Psoas muscle (tissue), 8 donors: ENCODE results near the gene SH3TC1. TPM values are rescaled to one million over a fixed set of nuclear protein-coding genes. Genes with fewer than 3 reads are reported as not detected.

ENCODE experiments used
- ATAC-seq, 4 donors: fragments of 200-7000 bp; cut with Tn5 transposase; one replicate each; pipeline ENCODE4 v1.9.1; 2020; ENCODE audit warnings: moderate library complexity in 3 of 4, mild to moderate bottlenecking in 2 of 4
- DNase-seq, 2 donors: peaks; one replicate each; pipeline ENCODE4 v3.0.0-alpha.2; 2020
- H3K27ac ChIP-seq: fragments of 200-600 bp; one replicate; pipeline ENCODE4 v1.8.0; 2022
- H3K27me3 ChIP-seq, 3 donors: fragments of 200-600 bp in 1 of 3; one replicate each; pipeline versions ENCODE4 v1.6.1 to v1.8.0; 2013 to 2022; ENCODE audit warnings: low read length in 2 of 3, mild to moderate bottlenecking in 2 of 3, moderate library complexity in 1 of 3; ENCODE audit not compliant: insufficient read depth in 3 of 3
- H3K36me3 ChIP-seq, 2 donors: fragments of 200-600 bp in 1 of 2; one replicate each; pipeline versions ENCODE4 v1.6.1 to v1.8.0; 2013 to 2022; ENCODE audit warnings: low read depth in 1 of 2, mild to moderate bottlenecking in 1 of 2, moderate library complexity in 1 of 2; ENCODE audit not compliant: insufficient read depth in 1 of 2
- H3K4me1 ChIP-seq: fragments of 200-600 bp; one replicate; pipeline ENCODE4 v1.8.0; 2022
- H3K4me3 ChIP-seq: fragments of 200-600 bp; one replicate; pipeline ENCODE4 v1.8.0; 2022; ENCODE audit warnings: mild to moderate bottlenecking
- H3K9me3 ChIP-seq: fragments of 200-600 bp; one replicate; pipeline ENCODE4 v1.8.0; 2022
- CTCF ChIP-seq: fragments of 200-600 bp; IDR thresholded peaks from one replicate; pipeline ENCODE4 v1.8.0; 2022; ENCODE audit warnings: antibody characterized with exemption
- WGBS, 3 donors: extraction: QIAGEN DNeasy Blood & Tissue Kit; methylation state at CpG; one replicate each; pipeline versions ENCODE4 v1.1.6 to v1.1.7; 2013; 5-methylcytosine and 5-hydroxymethylcytosine counted together
- intact Hi-C, 2 donors: fragments of 100-400 bp; cut with DNase I; formaldehyde crosslinking; loops; one replicate each; pipeline versions ENCODE4 v1.11.0 to v1.14.2; 2022
- polyA plus RNA-seq, 3 donors: library from polyadenylated mRNA; stranded (reverse); fragments of 200-250 nt; gene quantifications; one replicate each; pipeline ENCODE4 v1.2.3, GENCODE V29; 2013
- total RNA-seq, 4 donors: library from RNA; stranded (reverse); fragmentation: NEBNext Ultra II Directional in 2 of 4; extraction: Animal tissue kit (Norgen Biotek cat#: 25700) in 2 of 4; gene quantifications; one replicate each; pipeline versions ENCODE4 v1.2.1 to v1.2.4, GENCODE V29; 2021 to 2023
- donor health status: healthy with polysubstance abuse.
- donor health status: DM: no; HTN: no; CAD: no; lungs with moderate emphysema.
- donor health status: Bipolar disorder and iron deficiency.
- donor health status: healthy.
- donor health status: DM: yes; HTN: yes; CAD: no.
- donor health status: DM: no; HTN: no; CAD: no.
- donor health status: DM: no; HTN: no; CAD: no.
- donor health status: DM: yes; HTN: yes; CAD: no.

Gene SH3TC1
- total and polyA plus RNA-seq, 7 donors: 1.9 to 7.9 (median 4.7) TPM

GRCh38 chr4:8152090-8152864, 46.8 kb upstream of the SH3TC1 start:
- peak overlapping the region; percentile 32 for H3K4me3 ChIP-seq
- H3K4me1 ChIP-seq: peaks cover 17% of the 10 kb centered on the region
- H3K9me3 ChIP-seq: no peaks in the 10 kb centered on the region
- no peak for TF ChIP-seq CTCF
- 55 to 67% (median 60%) methylated on average over 38 to 39 of the region's 39 CpGs for whole genome bisulfite sequencing, 3 donors
- ATAC-seq (peak; percentile 15 to 81 (median 54)), DNase-seq (peak in 1 of 2 donors; percentile 72)
- H3K27ac ChIP-seq: peak overlapping the region; percentile 85
- H3K27me3 ChIP-seq: no peaks in the 10 kb centered on the region
- intact Hi-C loops: no loop called here
- H3K36me3 ChIP-seq: peaks cover 0 to 10% of the 10 kb centered on the region in 2 donors

GRCh38 chr4:8152865-8153257, 46.2 kb upstream of the SH3TC1 start:
- intact Hi-C loops: no loop called here
- no peak for TF ChIP-seq CTCF
- H3K4me3 ChIP-seq: peak overlapping the region; percentile 32
- DNase-seq (peak in 1 of 2 donors; percentile 76), ATAC-seq (peak in 3 of 4 donors; percentile 3 to 42 (median 28))
- no peaks in the 10 kb centered on the region for H3K9me3 ChIP-seq
- H3K27ac ChIP-seq: peak overlapping the region; percentile 85
- H3K27me3 ChIP-seq: no peaks in the 10 kb centered on the region
- H3K36me3 ChIP-seq: peaks cover 0 to 10% of the 10 kb centered on the region in 2 donors
- peaks cover 23% of the 10 kb centered on the region for H3K4me1 ChIP-seq
- WGBS, 3 donors: 22 to 46% (median 28%) methylated on average over 6 of the region's 6 CpGs

- peaks cover 23% of the 10 kb centered on the region for H3K4me1 ChIP-seq
- no peak for ATAC-seq
- no peak overlapping the region for H3K4me3 ChIP-seq
- intact Hi-C loops: no loop called here
- no peaks in the 10 kb centered on the region for H3K9me3 ChIP-seq
- peaks cover 0 to 5% of the 10 kb centered on the region in 2 donors for H3K36me3 ChIP-seq
- 78 to 80% (median 79%) methylated on average over 10 of the region's 10 CpGs for WGBS, 3 donors
- H3K27me3 ChIP-seq: no peaks in the 10 kb centered on the region
- H3K27ac ChIP-seq: peak overlapping the region; percentile 85
- no peak for TF ChIP-seq CTCF
- DNase-seq: no peak
These were observed 45.6 kb upstream of the SH3TC1 start for GRCh38 chr4:8153441-8153840.

GRCh38 chr4:8155048-8155447, 44.0 kb upstream of the SH3TC1 start:
- Histone ChIP-seq H3K36me3 (no peaks in the 10 kb centered on the region), H3K4me1 (peaks cover 29% of the 10 kb centered on the region), H3K9me3 (no peaks in the 10 kb centered on the region), H3K27me3 (no peaks in the 10 kb centered on the region), H3K27ac (peak overlapping the region; percentile 85), H3K4me3 (no peak overlapping the region)
- intact Hi-C loops: loop anchor here (5.0 kb wide), 2 partner anchors 33 to 38 kb away; no protein-coding TSS in a partner anchor
- TF ChIP-seq CTCF: no peak
- DNase-seq (no peak), ATAC-seq (no peak)
- WGBS, 3 donors: 63 to 81% (median 74%) methylated on average over 6 of the region's 6 CpGs
